ENCODE measurements around the gene JPH2. TPM values are rescaled to one million over a fixed set of nuclear protein-coding genes. Genes with fewer than 3 reads are reported as not detected.

JPH2 gene
- total RNA-seq, 2 donors from 2014 or later, result 169 to 179 TPM

DNA sequence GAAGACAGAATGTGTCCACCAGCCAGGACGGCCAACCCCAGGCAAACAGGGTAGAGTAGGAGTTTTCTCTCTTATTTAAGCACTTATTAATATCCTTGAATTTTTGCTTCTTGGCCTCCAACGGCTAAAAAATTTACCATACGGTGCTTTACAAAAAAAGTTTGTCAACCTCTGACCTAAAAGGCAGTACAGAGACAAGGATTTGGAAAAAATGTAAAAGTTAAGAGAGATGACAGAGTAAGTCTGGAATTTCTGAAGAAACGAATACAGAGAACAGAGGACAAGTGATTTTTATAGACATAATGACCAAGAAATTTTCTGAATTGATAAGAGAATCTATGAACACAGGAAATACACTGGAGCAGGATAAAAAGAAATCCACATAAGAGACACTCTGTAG is 13.4 kb upstream of the JPH2 start:
- no peak for TF ChIP-seq CTCF (IDR thresholded peaks at IDR 0.05)
- no peak for ATAC-seq (ENCODE audit: insufficient number of reproducible peaks, low FRiP score, low read depth)

DNA sequence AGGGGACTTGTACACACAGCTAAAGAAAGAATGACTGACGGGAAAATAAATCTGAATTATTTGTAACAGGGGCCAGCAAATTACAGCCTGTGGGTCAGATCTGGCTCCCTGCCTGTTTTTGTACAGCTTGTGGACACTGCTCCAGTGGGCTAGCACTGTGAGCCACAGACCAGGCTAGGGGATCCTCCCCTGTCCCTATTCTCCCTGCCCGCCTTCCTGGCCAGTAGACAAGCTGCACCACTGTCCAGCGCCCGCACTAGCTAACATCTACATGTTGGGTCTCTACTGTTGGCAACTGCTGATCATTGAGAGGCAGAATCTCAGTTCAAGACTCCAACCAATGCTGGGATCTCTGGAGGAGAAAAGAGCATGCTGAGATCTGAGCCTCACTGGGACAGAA is 12.9 kb upstream of the JPH2 start:
- H3K9me3 ChIP-seq, result no peaks in the 10 kb centered on the region
- no peak overlapping the region for H3K27ac ChIP-seq
- H3K4me1 ChIP-seq (ENCODE audit: control insufficient read depth in 1 of 2, low read depth in 2 of 2), result peaks cover 25 to 37% of the 10 kb centered on the region in 2 donors
- DNase-seq (ENCODE audit: low spot score) (no peak), ATAC-seq (ENCODE audit: insufficient number of reproducible peaks, low FRiP score, low read depth) (no peak)
- peaks cover 50% of the 10 kb centered on the region for H3K36me3 ChIP-seq
- H3K27me3 ChIP-seq (replicated peaks; ENCODE audit: insufficient read depth), result no peaks in the 10 kb centered on the region
- no peak overlapping the region for H3K4me3 ChIP-seq
- TF ChIP-seq CTCF (IDR thresholded peaks at IDR 0.05), result no peak

More for the DNA sequence above, 13.4 kb upstream of the JPH2 start:
- H3K27ac ChIP-seq, result no peak overlapping the region
- no peak for DNase-seq (ENCODE audit: low spot score)
- H3K9me3 ChIP-seq, result no peaks in the 10 kb centered on the region
- H3K4me1 ChIP-seq (ENCODE audit: control insufficient read depth in 1 of 2, low read depth in 2 of 2), result peaks cover 27 to 38% of the 10 kb centered on the region in 2 donors
- peaks cover 52% of the 10 kb centered on the region for H3K36me3 ChIP-seq
- no peak overlapping the region for H3K4me3 ChIP-seq
- no peaks in the 10 kb centered on the region for H3K27me3 ChIP-seq (replicated peaks; ENCODE audit: insufficient read depth)

DNA sequence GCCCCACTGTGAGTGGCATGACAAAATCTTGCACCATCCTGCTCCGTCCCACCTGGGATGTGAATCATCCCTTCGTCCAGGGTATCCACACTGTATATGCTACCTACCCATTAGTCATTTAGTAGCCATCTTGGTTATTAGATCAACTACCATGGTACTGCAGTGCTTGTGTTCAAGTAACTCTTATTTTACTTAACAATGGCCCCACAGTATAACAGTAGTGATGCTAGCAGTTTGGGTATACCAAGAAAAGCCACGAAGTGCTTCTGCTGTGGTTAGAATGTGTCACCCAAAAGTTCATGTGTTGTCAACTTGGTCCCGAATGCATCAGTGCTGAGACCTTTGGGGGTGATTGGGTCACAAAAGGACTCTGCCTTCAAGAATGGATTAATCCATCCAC is 11.9 kb upstream of the JPH2 start:
- Histone ChIP-seq H3K4me3 (no peak overlapping the region), H3K36me3 (peaks cover 50% of the 10 kb centered on the region), H3K27me3 (replicated peaks; ENCODE audit: insufficient read depth) (no peaks in the 10 kb centered on the region), H3K4me1 (ENCODE audit: control insufficient read depth in 1 of 2, low read depth in 2 of 2) (peaks cover 19 to 29% of the 10 kb centered on the region in 2 donors), H3K9me3 (no peaks in the 10 kb centered on the region), H3K27ac (no peak overlapping the region)
- DNase-seq (ENCODE audit: low spot score), result no peak
- ATAC-seq (ENCODE audit: insufficient number of reproducible peaks, low FRiP score, low read depth), result no peak
- no peak for TF ChIP-seq CTCF (IDR thresholded peaks at IDR 0.05)

DNA sequence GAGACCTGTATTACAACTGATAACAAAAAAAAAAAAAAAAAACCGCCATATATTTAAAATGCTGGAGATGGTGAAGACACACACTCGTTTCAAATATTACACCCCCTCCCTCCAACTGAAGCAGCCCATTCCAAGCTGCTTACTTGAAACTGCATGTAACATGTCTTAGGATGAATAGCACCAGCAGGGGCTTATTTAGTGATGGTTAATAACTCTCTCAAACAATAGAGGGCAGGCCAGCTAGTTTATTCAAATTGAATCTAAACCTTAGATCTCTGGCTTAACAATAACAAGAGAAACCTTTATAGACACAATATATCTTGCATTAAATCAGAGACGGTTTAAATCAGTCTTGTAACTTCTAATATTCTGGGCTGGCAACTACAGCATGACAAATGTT is 9.3 kb upstream of the JPH2 start:
- Histone ChIP-seq H3K4me1 (ENCODE audit: control insufficient read depth in 1 of 2, low read depth in 2 of 2) (peaks cover 5 to 10% of the 10 kb centered on the region in 2 donors), H3K9me3 (no peaks in the 10 kb centered on the region), H3K4me3 (no peak overlapping the region), H3K36me3 (peaks cover 36% of the 10 kb centered on the region), H3K27me3 (replicated peaks; ENCODE audit: insufficient read depth) (no peaks in the 10 kb centered on the region), H3K27ac (no peak overlapping the region)
- DNase-seq (ENCODE audit: low spot score), result no peak
- ATAC-seq (ENCODE audit: insufficient number of reproducible peaks, low FRiP score, low read depth), result no peak
- TF ChIP-seq CTCF (IDR thresholded peaks at IDR 0.05), result no peak

DNA sequence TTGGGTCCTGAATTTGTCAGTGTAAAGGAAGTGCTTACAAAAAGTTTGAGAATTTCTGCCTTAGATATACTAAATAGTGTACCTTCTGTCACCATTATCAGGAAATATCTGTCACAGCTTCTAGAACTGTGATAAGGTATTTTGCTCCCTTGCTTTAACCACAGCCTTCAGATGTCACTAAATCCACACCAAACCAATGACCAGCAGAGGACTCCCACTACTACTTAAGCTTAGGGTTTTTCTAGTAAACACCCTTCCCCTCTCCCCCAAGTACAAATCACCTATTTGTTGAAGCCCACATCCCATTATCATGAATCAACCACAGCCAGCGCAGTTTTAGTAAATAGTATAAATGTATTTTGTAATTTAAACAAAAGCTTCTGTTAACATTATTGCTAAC is 8.6 kb upstream of the JPH2 start:
- H3K36me3 ChIP-seq, result peaks cover 32% of the 10 kb centered on the region

More for the DNA sequence above, 8.6 kb upstream of the JPH2 start:
- peaks cover 5 to 10% of the 10 kb centered on the region in 2 donors for H3K4me1 ChIP-seq (ENCODE audit: control insufficient read depth in 1 of 2, low read depth in 2 of 2)
- TF ChIP-seq CTCF (IDR thresholded peaks at IDR 0.05), result no peak
- no peak overlapping the region for H3K4me3 ChIP-seq
- no peaks in the 10 kb centered on the region for H3K27me3 ChIP-seq (replicated peaks; ENCODE audit: insufficient read depth)
- no peak for ATAC-seq (ENCODE audit: insufficient number of reproducible peaks, low FRiP score, low read depth)
- no peaks in the 10 kb centered on the region for H3K9me3 ChIP-seq
- no peak overlapping the region for H3K27ac ChIP-seq
- no peak for DNase-seq (ENCODE audit: low spot score)

Data from thoracic aorta (tissue), 2 donors.